ENCODE measurements around the gene TAP1.

TAP1 gene

GRCh38 chr6:32858194-32858593 is 4.7 kb upstream of the TAP1 start:
- DNase-seq = no peak

GRCh38 chr6:32857156-32857891 is 3.8 kb upstream of the TAP1 start:
- no peak for DNase-seq

GRCh38 chr6:32855467-32856174 is 2.1 kb upstream of the TAP1 start:
- no peak for DNase-seq

GRCh38 chr6:32854376-32855178 is 1.1 kb upstream of the TAP1 start:
- no peak for DNase-seq

GRCh38 chr6:32852844-32853540 is 512 bp downstream of the TAP1 start:
- DNase-seq = peak in 1 of 2 experiments; percentile 10

GRCh38 chr6:32852018-32852843 is 1.3 kb downstream of the TAP1 start:
- DNase-seq = no peak

- no peak for DNase-seq
These were observed 2.5 kb downstream of the TAP1 start for GRCh38 chr6:32851025-32851424.

- DNase-seq = no peak
These were observed 4.4 kb downstream of the TAP1 start for GRCh38 chr6:32849126-32849525.

- no peak for DNase-seq
These were observed 5.7 kb downstream of the TAP1 start for GRCh38 chr6:32847795-32848194.

- no peak for DNase-seq
These were observed 6.5 kb downstream of the TAP1 start for GRCh38 chr6:32847004-32847403.

GRCh38 chr6:32845384-32845884 is 8.1 kb downstream of the TAP1 start:
- DNase-seq = no peak

- no peak for DNase-seq
These were observed 8.6 kb downstream of the TAP1 start for GRCh38 chr6:32844839-32845383.

GRCh38 chr6:32843979-32844838 is 9.3 kb downstream of the TAP1 start, which contains the start of gene PSMB8:
Gene PSMB8 (minus strand): TSS chr6:32844047. CDS start chr6:32843996, 51 bp downstream.
- DNase-seq = peak; percentile 95 to 97

- DNase-seq = no peak
These were observed 10.0 kb downstream of the TAP1 start for GRCh38 chr6:32843331-32843978.

- no peak for DNase-seq
These were observed 10.8 kb downstream of the TAP1 start for GRCh38 chr6:32842690-32843089.

- no peak for DNase-seq
These were observed 11.4 kb downstream of the TAP1 start for GRCh38 chr6:32842021-32842650.

- DNase-seq = no peak
These were observed 12.8 kb downstream of the TAP1 start for GRCh38 chr6:32840604-32841246.

GRCh38 chr6:32839356-32839755 is 14.1 kb downstream of the TAP1 start:
- no peak for DNase-seq

Measured in NCI-H2081 (cell line).